Activated CD8-positive, alpha-beta T cell treated with anti-CD3 and anti-CD28 coated beads for 36 hours (primary cell): ENCODE data around the gene PSME3. TPM values are rescaled to one million over a fixed set of nuclear protein-coding genes. Genes with fewer than 3 reads are reported as not detected.

Experiments
- ATAC-seq: fragments of 200-7000 bp; cut with Tn5 transposase; one replicate; pipeline ENCODE4 v1.10.0; 2021; ENCODE audit warnings: mild to moderate bottlenecking, moderate library complexity
- CTCF ChIA-PET: fragments of 350-600 bp; sonication (Branson Sonifier 250); formaldehyde crosslinking; loops from one replicate; lab custom pipeline; 2021; ENCODE audit warnings: antibody characterized with exemption; lab: Charles Lee
- POLR2A ChIA-PET: fragments of 350-600 bp; sonication (Branson Sonifier 250); formaldehyde crosslinking; loops from one replicate; lab custom pipeline; 2021; ENCODE audit warnings: antibody characterized with exemption; lab: Charles Lee
- DNase-seq: peaks from one replicate; pipeline ENCODE4 v3.0.0-alpha.2; 2020
- H3K27ac Mint-ChIP-seq: one replicate; pipeline ENCODE4 v1.8.0; 2021; ENCODE audit warnings: mild to moderate bottlenecking, mixed read lengths
- H3K27me3 Mint-ChIP-seq: one replicate; pipeline ENCODE4 v1.8.0; 2021; ENCODE audit warnings: mixed read lengths
- H3K36me3 Mint-ChIP-seq: one replicate; pipeline ENCODE4 v1.8.0; 2021; ENCODE audit warnings: low read depth, mixed read lengths
- H3K4me1 Mint-ChIP-seq: one replicate; pipeline ENCODE4 v1.8.0; 2021; ENCODE audit warnings: low read depth, mixed read lengths
- H3K4me3 Mint-ChIP-seq: one replicate; pipeline ENCODE4 v1.8.0; 2021; ENCODE audit warnings: mild to moderate bottlenecking, moderate library complexity, mixed read lengths
- H3K9me3 Mint-ChIP-seq: one replicate; pipeline ENCODE4 v1.8.0; 2021; ENCODE audit warnings: mixed read lengths
- CTCF ChIP-seq: fragments of 200-600 bp; IDR thresholded peaks from one replicate; pipeline ENCODE4 v1.8.0; 2022; ENCODE audit warnings: antibody characterized with exemption, mild to moderate bottlenecking
- intact Hi-C: fragments of 100-400 bp; cut with micrococcal nuclease; formaldehyde crosslinking; loops from one replicate; pipeline ENCODE4 v1.10.0; 2022
- total RNA-seq, 2 experiments: library from RNA; stranded (reverse); gene quantifications; one replicate each; pipeline ENCODE4 v1.2.3, GENCODE V29; 2021

PSME3 gene
- total RNA-seq, 2 experiments from 2014 or later: 124 to 132 TPM

GRCh38 chr17:42796066-42796758 is 37.0 kb upstream of the PSME3 start:
- CTCF ChIA-PET: interaction anchor here (1.1 to 2.3 kb wide), 3 partner anchors 24 to 218 kb away, joined by 3 to 11 read pairs (median 5); no protein-coding TSS in a partner anchor
- H3K27ac Mint-ChIP-seq: no peak overlapping the region
- peaks cover 10% of the 10 kb centered on the region for H3K36me3 Mint-ChIP-seq
- H3K4me1 Mint-ChIP-seq: peaks cover 16% of the 10 kb centered on the region
- ATAC-seq: no peak
- POLR2A ChIA-PET: interaction anchor here (1.5 kb wide), 1 partner anchor 14 kb away, joined by 5 read pairs; no protein-coding TSS in a partner anchor
- no peaks in the 10 kb centered on the region for H3K27me3 Mint-ChIP-seq
- no peak overlapping the region for H3K4me3 Mint-ChIP-seq
- intact Hi-C loops: no loop called here
- TF ChIP-seq CTCF: no peak
- peaks cover 2% of the 10 kb centered on the region for H3K9me3 Mint-ChIP-seq
- no peak for DNase-seq

GRCh38 chr17:42797067-42798007 is 35.9 kb upstream of the PSME3 start:
- Mint-ChIP-seq H3K9me3 (peaks cover 2% of the 10 kb centered on the region), H3K27me3 (no peaks in the 10 kb centered on the region), H3K4me1 (peaks cover 16% of the 10 kb centered on the region), H3K27ac (peak overlapping the region; percentile 9), H3K36me3 (peaks cover 10% of the 10 kb centered on the region), H3K4me3 (peak overlapping the region; percentile 92)
- DNase-seq (no peak), ATAC-seq (no peak)
- ChIA-PET POLR2A (interaction anchor here (0.6 to 1.8 kb wide), 6 partner anchors 14 to 167 kb away, joined by 3 to 4 read pairs (median 4); partner anchors contain the start of gene AARSD1), CTCF (interaction anchor here (1.0 to 2.3 kb wide), 6 partner anchors 19 to 219 kb away, joined by 3 to 11 read pairs (median 4); partner anchors contain the start of gene VPS25)
- TF ChIP-seq CTCF: no peak
- intact Hi-C loops: no loop called here

GRCh38 chr17:42798011-42798382 is 35.2 kb upstream of the PSME3 start:
- intact Hi-C loops: no loop called here
- H3K4me1 Mint-ChIP-seq: peaks cover 16% of the 10 kb centered on the region

More at GRCh38 chr17:42798011-42798382, 35.2 kb upstream of the PSME3 start:
- Mint-ChIP-seq H3K36me3 (peaks cover 10% of the 10 kb centered on the region), H3K27me3 (no peaks in the 10 kb centered on the region), H3K4me3 (peak overlapping the region; percentile 92), H3K27ac (peak overlapping the region; percentile 78), H3K9me3 (peaks cover 2% of the 10 kb centered on the region)
- no peak for ATAC-seq
- no peak for DNase-seq
- ChIA-PET CTCF (interaction anchor here (1.0 to 2.3 kb wide), 6 partner anchors 19 to 220 kb away, joined by 3 to 11 read pairs (median 4); partner anchors contain the start of gene VPS25), POLR2A (interaction anchor here (0.7 to 1.8 kb wide), 6 partner anchors 14 to 1080 kb away, joined by 3 to 4 read pairs (median 4); partner anchors contain the start of gene AARSD1)
- TF ChIP-seq CTCF: no peak
